Dermis blood vessel endothelial cell (primary cell): ENCODE results near the gene SCAMP5. TPM values are rescaled to one million over a fixed set of nuclear protein-coding genes. Genes with fewer than 3 reads are reported as not detected.

ENCODE experiments used
- DNase-seq: peaks from one replicate; pipeline ENCODE4 v3.0.0; 2010
- total RNA-seq: library from RNA; depleted of rRNA; stranded (reverse); fragments of >200 nt; gene quantifications from 2 replicates; pipeline ENCODE4 v1.2.3, GENCODE V29; 2014

Gene SCAMP5
- total RNA-seq, 1 donor from 2014 or later: 9.5 TPM

GRCh38 chr15:75048394-75048793 lies 53.0 kb downstream of the SCAMP5 start:
- DNase-seq: no peak

- DNase-seq: no peak
These were observed 54.0 kb downstream of the SCAMP5 start for GRCh38 chr15:75049392-75049791.

GRCh38 chr15:75050283-75050682 lies 54.9 kb downstream of the SCAMP5 start:
- no peak for DNase-seq

- no peak for DNase-seq
These were observed 55.8 kb downstream of the SCAMP5 start for GRCh38 chr15:75051191-75051608.

GRCh38 chr15:75051711-75052110 lies 56.3 kb downstream of the SCAMP5 start:
- DNase-seq: no peak

- DNase-seq: no peak
These were observed 57.8 kb downstream of the SCAMP5 start for GRCh38 chr15:75052972-75053747.

GRCh38 chr15:75053748-75054125 lies 58.4 kb downstream of the SCAMP5 start:
- no peak for DNase-seq

GRCh38 chr15:75054172-75054897 lies 59.0 kb downstream of the SCAMP5 start:
- peak; percentile 65 for DNase-seq

GRCh38 chr15:75056036-75056435 lies 60.7 kb downstream of the SCAMP5 start:
- DNase-seq: no peak

- DNase-seq: no peak
These were observed 63.0 kb downstream of the SCAMP5 start for GRCh38 chr15:75058127-75058905.

GRCh38 chr15:75059607-75060006 lies 64.2 kb downstream of the SCAMP5 start:
- no peak for DNase-seq

- no peak for DNase-seq
These were observed 65.9 kb downstream of the SCAMP5 start for GRCh38 chr15:75061272-75061671.

- DNase-seq: no peak
These were observed 67.3 kb downstream of the SCAMP5 start for GRCh38 chr15:75062706-75063105.

GRCh38 chr15:75063338-75063737 lies 68.0 kb downstream of the SCAMP5 start:
- no peak for DNase-seq

GRCh38 chr15:75063889-75064288 lies 68.5 kb downstream of the SCAMP5 start:
- no peak for DNase-seq

GRCh38 chr15:75064846-75065245 lies 69.5 kb downstream of the SCAMP5 start:
- no peak for DNase-seq

- no peak for DNase-seq
These were observed 70.1 kb downstream of the SCAMP5 start for GRCh38 chr15:75065467-75065850.

GRCh38 chr15:75065851-75066509 lies 70.6 kb downstream of the SCAMP5 start:
- DNase-seq: no peak

GRCh38 chr15:75067123-75067830 lies 71.9 kb downstream of the SCAMP5 start:
- peak; percentile 11 for DNase-seq

GRCh38 chr15:75068748-75069147 lies 73.4 kb downstream of the SCAMP5 start:
- no peak for DNase-seq

- DNase-seq: no peak
These were observed 74.0 kb downstream of the SCAMP5 start for GRCh38 chr15:75069301-75069925.

- no peak for DNase-seq
These were observed 75.3 kb downstream of the SCAMP5 start for GRCh38 chr15:75070674-75071073.
